Stimulated activated memory B cell treated with anti-CD40 and anti-IgM and Interleukin-4, amounts not matched to agents 10 μg/mL and 1 μg/mL and 100 μg/mL, for 72 hours (primary cell): Measurements from ENCODE around the gene SHISA2.

Experiments used
- ATAC-seq: fragments of 150-1000 bp; cut with Tn5 transposase; 2 replicates; pipeline ENCODE4 v1.10.0; 2021
- H3K27ac Mint-ChIP-seq: one replicate; pipeline ENCODE4 v1.8.0; 2022; ENCODE audit warnings: mild to moderate bottlenecking, mixed read lengths
- H3K27me3 Mint-ChIP-seq: one replicate; pipeline ENCODE4 v1.8.0; 2022; ENCODE audit warnings: mixed read lengths
- H3K36me3 Mint-ChIP-seq: one replicate; pipeline ENCODE4 v1.8.0; 2022; ENCODE audit warnings: mixed read lengths
- H3K4me1 Mint-ChIP-seq: one replicate; pipeline ENCODE4 v1.8.0; 2022; ENCODE audit warnings: mixed read lengths
- H3K4me3 Mint-ChIP-seq: one replicate; pipeline ENCODE4 v1.8.0; 2022; ENCODE audit warnings: mild to moderate bottlenecking, moderate library complexity, mixed read lengths
- H3K9me3 Mint-ChIP-seq: one replicate; pipeline ENCODE4 v1.8.0; 2022; ENCODE audit warnings: mixed read lengths

Gene SHISA2

DNA sequence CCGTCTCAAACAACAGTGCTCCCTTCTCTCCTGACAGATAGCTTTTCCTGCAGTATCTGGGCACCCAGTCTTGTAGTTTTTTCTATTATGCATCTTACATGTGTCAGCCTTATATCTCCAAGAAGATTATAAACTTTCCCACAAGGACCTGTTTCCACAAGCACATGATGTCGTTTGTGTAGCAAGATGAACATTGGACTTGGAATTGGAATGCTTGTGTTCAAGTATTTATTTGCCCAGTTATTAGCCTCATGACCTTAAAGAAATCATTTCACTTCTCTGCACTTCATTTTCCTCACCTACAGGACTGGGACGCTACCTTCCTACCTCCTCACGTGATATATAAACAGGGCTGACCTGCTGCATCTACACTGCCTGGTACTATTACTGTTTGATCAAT is 21.5 kb downstream of the SHISA2 start:
- no peaks in the 10 kb centered on the region for H3K4me1 Mint-ChIP-seq

GRCh38 chr13:26029581-26030136 is 22.2 kb downstream of the SHISA2 start:
- ATAC-seq: no peak
- Mint-ChIP-seq H3K4me3 (no peak overlapping the region), H3K4me1 (no peaks in the 10 kb centered on the region), H3K9me3 (peaks cover 7% of the 10 kb centered on the region), H3K27ac (no peak overlapping the region), H3K36me3 (no peaks in the 10 kb centered on the region), H3K27me3 (no peaks in the 10 kb centered on the region)

More for the DNA sequence above, 21.5 kb downstream of the SHISA2 start:
- peaks cover 7% of the 10 kb centered on the region for H3K9me3 Mint-ChIP-seq
- no peak overlapping the region for H3K4me3 Mint-ChIP-seq
- no peak overlapping the region for H3K27ac Mint-ChIP-seq
- ATAC-seq: no peak
- no peaks in the 10 kb centered on the region for H3K27me3 Mint-ChIP-seq
- H3K36me3 Mint-ChIP-seq: no peaks in the 10 kb centered on the region

DNA sequence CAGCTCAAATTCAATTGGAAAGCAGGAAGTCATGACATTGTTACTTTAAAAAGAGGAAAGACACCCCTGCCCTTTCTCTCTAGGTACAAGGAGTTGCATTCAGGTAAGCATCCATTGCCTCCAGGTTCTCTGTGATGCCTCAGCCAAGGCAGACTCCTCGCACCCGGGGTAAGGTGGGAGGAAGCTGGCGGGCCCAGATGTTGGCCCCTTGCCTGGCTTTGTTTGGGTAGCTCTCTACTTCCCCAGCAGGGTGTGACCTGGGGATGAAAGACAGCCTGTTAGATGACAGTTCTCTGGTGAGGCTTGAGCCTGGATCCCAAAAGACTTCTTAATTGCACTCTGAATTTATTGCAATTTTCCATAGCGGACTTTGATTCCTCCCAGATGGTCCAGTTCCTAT is 25.6 kb downstream of the SHISA2 start:
- Mint-ChIP-seq H3K27me3 (peaks cover 4% of the 10 kb centered on the region), H3K4me3 (no peak overlapping the region), H3K4me1 (no peaks in the 10 kb centered on the region), H3K36me3 (no peaks in the 10 kb centered on the region), H3K27ac (no peak overlapping the region), H3K9me3 (peaks cover 4% of the 10 kb centered on the region)
- ATAC-seq: no peak

DNA sequence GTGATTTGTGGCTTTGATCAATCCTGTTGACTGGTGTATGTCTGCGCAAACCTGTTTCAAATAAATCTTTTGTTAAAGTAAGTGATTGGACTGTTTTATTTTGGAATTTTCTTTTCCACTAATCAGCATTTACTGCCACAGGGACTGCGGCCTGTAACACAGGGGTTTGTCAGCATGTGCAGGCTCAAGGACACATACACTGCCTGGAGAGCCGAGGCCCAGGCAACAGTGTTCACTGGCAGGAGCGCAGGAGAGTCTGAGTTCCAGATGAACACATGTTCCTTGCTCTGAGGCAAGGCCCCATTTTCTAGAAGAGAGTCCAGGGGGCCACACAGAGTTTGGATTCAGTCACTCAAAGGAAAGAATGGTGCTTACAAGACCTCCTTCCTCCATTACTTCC is 26.0 kb downstream of the SHISA2 start:
- peaks cover 9% of the 10 kb centered on the region for H3K27me3 Mint-ChIP-seq
- H3K9me3 Mint-ChIP-seq: peaks cover 3% of the 10 kb centered on the region
- no peaks in the 10 kb centered on the region for H3K36me3 Mint-ChIP-seq
- no peak overlapping the region for H3K4me3 Mint-ChIP-seq
- no peak overlapping the region for H3K27ac Mint-ChIP-seq
- H3K4me1 Mint-ChIP-seq: no peaks in the 10 kb centered on the region
- ATAC-seq: no peak

- no peaks in the 10 kb centered on the region for H3K9me3 Mint-ChIP-seq
- H3K36me3 Mint-ChIP-seq: no peaks in the 10 kb centered on the region
- no peak overlapping the region for H3K4me3 Mint-ChIP-seq
- no peak for ATAC-seq
- H3K27me3 Mint-ChIP-seq: peaks cover 14% of the 10 kb centered on the region
- H3K4me1 Mint-ChIP-seq: no peaks in the 10 kb centered on the region
- no peak overlapping the region for H3K27ac Mint-ChIP-seq
Measured at GRCh38 chr13:26025196-26025595, 26.6 kb downstream of the SHISA2 start.

GRCh38 chr13:26024558-26024957 is 27.3 kb downstream of the SHISA2 start:
- Mint-ChIP-seq H3K27me3 (peaks cover 14% of the 10 kb centered on the region), H3K27ac (no peak overlapping the region), H3K36me3 (no peaks in the 10 kb centered on the region), H3K4me3 (no peak overlapping the region), H3K9me3 (no peaks in the 10 kb centered on the region), H3K4me1 (no peaks in the 10 kb centered on the region)
- no peak for ATAC-seq

DNA sequence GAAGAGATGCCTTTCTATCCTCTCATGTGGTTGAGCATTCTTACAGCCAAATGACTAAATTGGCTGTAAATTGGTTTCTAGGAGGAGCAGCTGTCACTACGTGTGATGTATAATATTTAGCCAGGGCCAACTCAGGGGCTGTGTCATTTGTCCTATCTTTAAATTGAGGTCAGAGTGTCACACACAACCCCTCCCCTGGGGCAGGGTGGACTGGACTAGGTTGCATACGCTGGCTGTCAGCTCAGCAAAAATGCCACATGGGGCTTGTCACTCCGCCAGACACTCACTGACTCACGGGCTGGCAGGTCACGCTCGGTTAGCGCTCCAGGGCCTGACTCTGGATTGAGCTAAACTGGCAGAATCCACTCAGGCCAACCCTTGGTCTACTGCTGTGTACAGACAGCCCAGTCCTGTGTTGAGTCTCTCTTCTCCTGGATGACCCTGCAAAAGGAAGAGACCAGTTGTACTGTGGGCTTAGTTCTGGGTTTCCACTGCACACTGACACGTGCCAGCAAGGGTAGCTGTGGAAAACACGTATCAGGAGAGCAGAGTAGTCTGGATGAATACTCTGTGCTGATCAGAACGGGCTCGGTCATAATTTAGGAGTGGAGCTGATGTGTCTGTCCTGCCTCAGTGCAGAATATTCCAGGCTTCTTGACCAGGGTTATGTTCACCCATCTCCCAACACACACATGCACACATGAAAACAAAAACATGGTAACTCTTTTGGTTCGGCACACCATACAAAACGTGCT is 29.1 kb downstream of the SHISA2 start:
- Mint-ChIP-seq H3K36me3 (no peaks in the 10 kb centered on the region), H3K27me3 (peaks cover 21% of the 10 kb centered on the region), H3K9me3 (no peaks in the 10 kb centered on the region), H3K4me3 (no peak overlapping the region), H3K4me1 (no peaks in the 10 kb centered on the region), H3K27ac (no peak overlapping the region)
- no peak for ATAC-seq

- no peaks in the 10 kb centered on the region for H3K36me3 Mint-ChIP-seq
- H3K9me3 Mint-ChIP-seq: no peaks in the 10 kb centered on the region
- no peak overlapping the region for H3K4me3 Mint-ChIP-seq
- H3K27ac Mint-ChIP-seq: no peak overlapping the region
- H3K4me1 Mint-ChIP-seq: no peaks in the 10 kb centered on the region
- peaks cover 23% of the 10 kb centered on the region for H3K27me3 Mint-ChIP-seq
- ATAC-seq: no peak
Measured at GRCh38 chr13:26021956-26022355, 29.9 kb downstream of the SHISA2 start.

GRCh38 chr13:26021516-26021915 is 30.3 kb downstream of the SHISA2 start:
- ATAC-seq: no peak
- Mint-ChIP-seq H3K4me1 (no peaks in the 10 kb centered on the region), H3K36me3 (no peaks in the 10 kb centered on the region), H3K27ac (no peak overlapping the region), H3K27me3 (peaks cover 23% of the 10 kb centered on the region), H3K9me3 (no peaks in the 10 kb centered on the region), H3K4me3 (no peak overlapping the region)

- no peak overlapping the region for H3K27ac Mint-ChIP-seq
- H3K9me3 Mint-ChIP-seq: no peaks in the 10 kb centered on the region
- H3K36me3 Mint-ChIP-seq: no peaks in the 10 kb centered on the region
- ATAC-seq: no peak
- peaks cover 23% of the 10 kb centered on the region for H3K27me3 Mint-ChIP-seq
- H3K4me3 Mint-ChIP-seq: no peak overlapping the region
- H3K4me1 Mint-ChIP-seq: no peaks in the 10 kb centered on the region
Measured at GRCh38 chr13:26020891-26021290, 30.9 kb downstream of the SHISA2 start.

GRCh38 chr13:26019881-26020870 is 31.6 kb downstream of the SHISA2 start:
- Mint-ChIP-seq H3K27me3 (peaks cover 23% of the 10 kb centered on the region), H3K4me1 (no peaks in the 10 kb centered on the region), H3K9me3 (no peaks in the 10 kb centered on the region), H3K4me3 (no peak overlapping the region), H3K27ac (no peak overlapping the region), H3K36me3 (no peaks in the 10 kb centered on the region)
- ATAC-seq: no peak

GRCh38 chr13:26019251-26019650 is 32.6 kb downstream of the SHISA2 start:
- no peak for ATAC-seq
- H3K9me3 Mint-ChIP-seq: no peaks in the 10 kb centered on the region
- H3K27ac Mint-ChIP-seq: no peak overlapping the region
- H3K4me3 Mint-ChIP-seq: no peak overlapping the region
- peaks cover 23% of the 10 kb centered on the region for H3K27me3 Mint-ChIP-seq
- no peaks in the 10 kb centered on the region for H3K36me3 Mint-ChIP-seq
- H3K4me1 Mint-ChIP-seq: no peaks in the 10 kb centered on the region

DNA sequence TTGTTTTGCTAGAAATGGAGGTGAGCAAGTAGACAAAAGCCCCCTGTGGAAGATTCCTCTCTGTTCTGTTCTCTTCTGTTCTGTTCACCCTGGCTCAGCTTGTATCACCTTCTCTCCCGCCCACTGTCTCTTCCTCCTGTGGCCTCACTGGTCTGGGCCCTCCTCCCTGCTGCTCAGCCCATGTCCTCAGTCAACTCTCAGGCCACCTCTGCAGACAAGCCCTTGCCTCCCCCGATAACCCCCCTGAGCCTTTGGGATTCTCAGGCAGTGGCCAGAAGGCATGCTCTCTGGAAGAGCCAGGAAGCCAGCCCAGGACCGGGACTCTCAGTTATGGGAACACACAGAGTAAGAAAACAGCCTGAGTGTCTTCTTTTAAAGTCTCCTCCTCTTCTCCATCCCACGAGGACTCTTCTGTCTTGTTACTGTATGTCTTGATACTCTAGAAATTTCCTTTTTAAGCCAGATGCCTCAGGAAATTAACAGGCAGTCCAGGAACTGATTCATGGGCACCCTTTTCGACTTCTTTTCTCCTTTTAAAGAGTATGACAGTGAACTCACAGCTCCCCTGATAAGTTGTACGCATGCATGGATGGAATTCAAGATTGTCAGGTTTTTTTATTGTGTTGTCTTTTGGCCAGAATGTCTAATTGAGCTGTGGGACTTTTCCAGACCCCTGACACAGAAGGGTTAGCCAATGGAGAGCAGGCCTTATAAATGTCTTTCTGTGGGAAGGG is 33.7 kb downstream of the SHISA2 start:
- H3K9me3 Mint-ChIP-seq: no peaks in the 10 kb centered on the region
- no peak overlapping the region for H3K27ac Mint-ChIP-seq
- H3K4me3 Mint-ChIP-seq: no peak overlapping the region
- ATAC-seq: no peak
- no peaks in the 10 kb centered on the region for H3K36me3 Mint-ChIP-seq
- H3K27me3 Mint-ChIP-seq: peaks cover 31% of the 10 kb centered on the region
- H3K4me1 Mint-ChIP-seq: no peaks in the 10 kb centered on the region

DNA sequence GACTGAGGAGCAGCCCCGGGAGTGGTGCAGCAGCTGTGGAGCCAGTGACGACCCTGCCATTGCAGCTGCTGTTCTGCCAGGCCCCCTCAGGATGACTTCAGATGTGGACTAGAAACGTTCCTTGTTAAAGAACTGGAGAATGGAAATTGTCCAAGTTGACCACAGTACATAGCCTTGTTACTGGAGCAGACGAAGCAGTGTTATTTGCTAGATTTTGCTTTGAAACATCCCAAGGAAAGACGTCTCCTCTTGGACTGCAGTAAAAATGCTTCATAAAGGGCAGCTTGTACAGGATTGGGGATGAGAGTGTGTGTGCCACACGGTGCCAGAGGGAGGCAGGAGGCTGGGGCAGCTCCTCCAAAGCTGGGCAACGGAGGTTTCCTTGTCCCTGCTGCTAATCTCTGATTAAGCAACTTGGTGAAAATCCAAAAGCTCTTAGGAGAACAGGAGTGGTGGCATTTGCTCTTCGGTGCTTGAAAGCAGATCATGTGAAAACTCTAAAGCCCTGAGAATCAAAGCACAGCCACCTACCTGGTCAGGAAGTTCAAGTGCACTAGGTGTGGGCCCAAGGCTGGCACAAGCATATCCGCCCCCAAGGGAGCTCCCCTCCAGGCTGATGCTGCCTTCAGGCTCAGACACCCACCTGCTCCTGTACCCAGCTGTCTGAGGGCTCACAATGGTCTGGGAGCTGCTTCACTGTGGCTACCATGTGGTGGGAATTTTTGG is 34.5 kb downstream of the SHISA2 start:
- no peak overlapping the region for H3K4me3 Mint-ChIP-seq
- H3K27ac Mint-ChIP-seq: no peak overlapping the region
- H3K9me3 Mint-ChIP-seq: no peaks in the 10 kb centered on the region
- H3K36me3 Mint-ChIP-seq: no peaks in the 10 kb centered on the region
- H3K4me1 Mint-ChIP-seq: no peaks in the 10 kb centered on the region
- peaks cover 38% of the 10 kb centered on the region for H3K27me3 Mint-ChIP-seq
- ATAC-seq: no peak
